HepG2 (cell line): ENCODE measurements around the gene GRPEL2. TPM values are rescaled to one million over a fixed set of nuclear protein-coding genes. Genes with fewer than 3 reads are reported as not detected.

ENCODE experiments used
- ATAC-seq: fragments of 200-7000 bp; cut with Tn5 transposase; 3 replicates; pipeline ENCODE4 v1.9.1; 2020; ENCODE audit warnings: mild to moderate bottlenecking, moderate library complexity
- BruUV-seq: library from RNA; stranded (reverse); fragments of 400-500 nt; replicated peaks from 2 replicates; lab custom pipeline; 2021; lab: Mats Ljungman, UMichigan
- CTCF ChIA-PET: fragments of 300-600 bp; formaldehyde crosslinking; extraction: SDS; loops from one replicate; lab custom pipeline; 2021; ENCODE audit warnings: low total read pairs, inconsistent platforms, low intra/inter-chr PET ratio; lab: Yijun Ruan, JAX
- POLR2A ChIA-PET: fragments of 350-600 bp; sonication (Branson Sonifier 250); formaldehyde crosslinking; loops from one replicate; lab custom pipeline; 2020; ENCODE audit warnings: antibody characterized with exemption, inconsistent platforms; lab: Yijun Ruan, JAX
- DNase-seq: peaks from one replicate; pipeline ENCODE4 v3.0.0-alpha.2; 2015; ENCODE audit warnings: low spot score
- FAIRE-seq: peaks from 3 replicates; lab custom pipeline; 2011; peaks lifted over from hg19 to GRCh38; lab: Jason Lieb, UNC
- H2AFZ ChIP-seq: one replicate; pipeline ENCODE4 v1.6.1; 2011; ENCODE audit warnings: low read length, inconsistent platforms
- H3K27ac ChIP-seq: fragments of 300-600 bp; 3 replicates; pipeline ENCODE4 v1.8.0; 2011; ENCODE audit warnings: mixed run types, mild to moderate bottlenecking, mixed read lengths, low read length, inconsistent platforms; ENCODE audit not compliant: insufficient read depth; ENCODE audit errors: extremely low read length
- H3K27me3 ChIP-seq, 2 experiments: fragments of 200-600 bp in 1 of 2; 2 replicates in 1 of 2; 3 replicates in 1 of 2; pipeline versions ENCODE4 v1.6.0 to v1.8.0; 2011; ENCODE audit warnings: low read length in 2 of 2, mild to moderate bottlenecking in 2 of 2, moderate library complexity in 2 of 2, inconsistent platforms in 1 of 2; ENCODE audit not compliant: insufficient read depth in 2 of 2, control insufficient read depth in 1 of 2
- H3K36me3 ChIP-seq, 2 experiments: fragments of 200-600 bp in 1 of 2; replicated peaks in 1 of 2; 2 replicates in 1 of 2; 3 replicates in 1 of 2; pipeline versions ENCODE4 v1.5.1 to v1.8.0; 2011; ENCODE audit warnings: low read length in 2 of 2, inconsistent platforms in 1 of 2; ENCODE audit not compliant: insufficient read depth in 2 of 2, control insufficient read depth in 1 of 2
- H3K4me1 ChIP-seq: 2 replicates; pipeline ENCODE4 v1.5.1; 2012; ENCODE audit warnings: low read length, inconsistent platforms; ENCODE audit not compliant: insufficient read depth
- H3K4me2 ChIP-seq: 2 replicates; pipeline ENCODE4 v1.6.0; 2011; ENCODE audit warnings: low read depth, low read length, inconsistent platforms
- H3K4me3 ChIP-seq, 3 experiments: fragments of 200-600 bp in 1 of 3; sonication (generic), shearing (Covaris generic) in 1 of 3; replicated peaks in 1 of 3; 2 replicates each; pipeline ENCODE4 v1.5.1; 2011 to 2016; ENCODE audit warnings: low read length in 3 of 3, inconsistent platforms in 2 of 3, low read depth in 2 of 3, mild to moderate bottlenecking in 2 of 3, control low read depth in 1 of 3, mixed read lengths in 1 of 3; ENCODE audit not compliant: insufficient read depth in 1 of 3
- H3K79me2 ChIP-seq: one replicate; pipeline ENCODE4 v1.6.1; 2011; ENCODE audit warnings: low read length, inconsistent platforms; ENCODE audit not compliant: insufficient read depth
- H3K9ac ChIP-seq: 2 replicates; pipeline ENCODE4 v1.6.0; 2011; ENCODE audit warnings: mild to moderate bottlenecking, low read depth, low read length, inconsistent platforms; ENCODE audit not compliant: insufficient read depth
- H3K9me3 ChIP-seq: 2 replicates; pipeline ENCODE4 v1.5.1; 2012; ENCODE audit warnings: mild to moderate bottlenecking, low read length
- H4K20me1 ChIP-seq: 2 replicates; pipeline ENCODE4 v1.6.0; 2011; ENCODE audit warnings: inconsistent platforms, mild to moderate bottlenecking, low read length, moderate library complexity; ENCODE audit not compliant: insufficient read depth
- CHD2 ChIP-seq: IDR thresholded peaks from 2 replicates; pipeline ENCODE4 v1.6.1; 2011; ENCODE audit warnings: low read depth, low read length, improper control_type of control experiment
- HNRNPH1 ChIP-seq: fragments of 200-400 bp; formaldehyde crosslinking; optimal IDR thresholded peaks from 2 replicates; pipeline ENCODE3; 2017; ENCODE audit warnings: mild to moderate bottlenecking, low read depth, low read length
- MATR3 ChIP-seq: sonication (generic); formaldehyde crosslinking; IDR thresholded peaks from 2 replicates; pipeline ENCODE4 v1.4.0; 2020; ENCODE audit warnings: missing genetic modification reagents
- NAIF1 ChIP-seq: sonication (generic); formaldehyde crosslinking; IDR thresholded peaks from 2 replicates; pipeline ENCODE4 v1.5.0; 2020; ENCODE audit warnings: mild to moderate bottlenecking, missing genetic modification reagents, borderline replicate concordance
- SRSF9 ChIP-seq: fragments of 200-400 bp; formaldehyde crosslinking; IDR thresholded peaks from 2 replicates; pipeline ENCODE4 v1.6.1; 2018; ENCODE audit warnings: borderline replicate concordance, mild to moderate bottlenecking, low read depth, low read length; ENCODE audit not compliant: insufficient read depth, poor library complexity, severe bottlenecking
- SRY ChIP-seq: sonication (generic); formaldehyde crosslinking; IDR thresholded peaks from 2 replicates; pipeline ENCODE4 v1.8.0; 2022; ENCODE audit warnings: mild to moderate bottlenecking, missing genetic modification reagents
- ZNF10 ChIP-seq: sonication (generic); formaldehyde crosslinking; IDR thresholded peaks from 2 replicates; pipeline ENCODE4 v1.4.0; 2020; ENCODE audit warnings: mild to moderate bottlenecking, low read depth, missing genetic modification reagents, borderline replicate concordance
- ZNF121 ChIP-seq: sonication (generic); formaldehyde crosslinking; IDR thresholded peaks from 2 replicates; pipeline ENCODE4 v1.5.0; 2020; ENCODE audit warnings: mild to moderate bottlenecking, missing genetic modification reagents
- ZNF124 ChIP-seq: sonication (generic); formaldehyde crosslinking; IDR thresholded peaks from 2 replicates; pipeline ENCODE4 v1.4.0; 2020; ENCODE audit warnings: missing genetic modification reagents
- ZNF564 ChIP-seq: sonication (generic); formaldehyde crosslinking; IDR thresholded peaks from 2 replicates; pipeline ENCODE4 v1.8.1; 2023; ENCODE audit warnings: mild to moderate bottlenecking, missing genetic modification reagents
- ZNF605 ChIP-seq: sonication (generic); formaldehyde crosslinking; IDR thresholded peaks from 2 replicates; pipeline ENCODE4 v1.8.0; 2022; ENCODE audit warnings: mild to moderate bottlenecking, missing genetic modification reagents
- WGBS: methylation state at CpG from one replicate; pipeline ENCODE4 v1.1.6; 2017; ENCODE audit warnings: low lambda C conversion rate; 5-methylcytosine and 5-hydroxymethylcytosine counted together
- in situ Hi-C: cut with HindIII; loops from 2 replicates; pipeline ENCODE4 v1.10.0; 2017; ENCODE audit warnings: low pct_unique_long_range_greater_than_20kb; ENCODE audit not compliant: extremely low pct_ligation_motif_present
- intact Hi-C: fragments of 100-400 bp; cut with micrococcal nuclease; formaldehyde crosslinking; loops from one replicate; pipeline ENCODE4 v1.10.0; 2022; ENCODE audit not compliant: unreplicated experiment
- polyA plus RNA-seq, 8 experiments: library from polyadenylated mRNA; depleted of rRNA in 3 of 8; stranded (reverse) in 7 of 8; unstranded in 1 of 8; fragments of >200 nt; fragmentation: Illumina TruSeq in 4 of 8; extraction: Trizol in 4 of 8; gene quantifications; 2 replicates each; pipeline versions ENCODE4 v1.2.1 to v1.2.3, GENCODE V29; 2011 to 2016; ENCODE audit warnings: low read depth in 4 of 8, missing spikeins in 1 of 8, mixed read lengths in 1 of 8; ENCODE audit not compliant: insufficient read depth in 1 of 8
- total RNA-seq, 5 experiments: library from RNA; depleted of rRNA; stranded (reverse); fragments of >200 nt; fragmentation: Illumina TruSeq; extraction: Trizol; gene quantifications; 2 replicates each; pipeline ENCODE4 v1.2.3, GENCODE V29; 2016; ENCODE audit warnings: low read depth in 1 of 5

The GRPEL2 gene
- total and polyA plus RNA-seq, 2 of the 13 experiments (the other 11 are each of a cell fraction or from before 2014, with no cell fraction given): 13.1 to 16.6 TPM

DNA sequence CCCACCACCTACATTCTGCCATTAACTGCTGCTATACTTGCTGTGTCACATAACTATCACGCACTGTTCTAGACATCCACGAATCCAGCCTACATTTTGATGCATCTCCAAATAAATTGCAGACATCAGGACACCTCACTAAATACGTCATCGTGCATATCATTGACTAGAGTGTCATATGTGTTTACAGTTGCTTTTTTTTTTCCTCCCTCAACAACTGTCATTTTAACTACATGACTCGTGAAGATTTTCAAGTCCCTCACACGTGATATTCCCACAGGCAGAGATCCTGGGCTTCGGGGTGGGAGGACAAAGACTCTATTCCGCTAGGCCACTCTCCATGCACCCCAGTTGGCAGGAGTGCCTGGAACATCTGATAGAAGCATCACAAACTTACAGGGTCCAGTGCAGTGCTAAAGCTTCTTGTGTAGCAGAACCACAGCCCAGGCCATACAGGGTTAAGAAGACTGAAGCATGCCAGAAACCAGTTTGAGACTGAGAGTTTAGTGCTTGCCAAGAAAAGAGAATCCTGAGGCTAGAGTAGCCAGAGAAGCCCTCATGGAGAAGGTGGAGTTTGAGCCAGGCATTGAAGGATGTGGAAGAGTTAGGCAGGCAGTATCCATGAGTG is 13.7 kb downstream of the GRPEL2 start:
- 81% methylated on average over 8 of the region's 8 CpGs for WGBS
- no peak for DNase-seq
- no TSS peak for BruUV-seq
- intact Hi-C loops: no loop called here
- in situ Hi-C loops: no loop called here
- H3K27me3 ChIP-seq: no peaks in the 10 kb centered on the region; a peak in 1 of 5 replicates
- 0 out of 5 replicates have a peak, but pooled peaks cover 2 to 3% of the 10 kb centered on the region in 2 experiments for H3K36me3 ChIP-seq
- POLR2A ChIA-PET: no interaction called here
- H3K9ac ChIP-seq: no peak overlapping the region
- no peak for ATAC-seq
- no peaks in the 10 kb centered on the region for H3K9me3 ChIP-seq
- H3K4me3 ChIP-seq: peak overlapping the region in 1 of 3 experiments; percentile 79; a peak in 1 of 6 replicates
- H4K20me1 ChIP-seq: no peaks in the 10 kb centered on the region
- CTCF ChIA-PET: no interaction called here
- H3K27ac ChIP-seq: no peak overlapping the region
- no peak for TF ChIP-seq ZNF121 (CRISPR knock-in tag)
- no peak for TF ChIP-seq HNRNPH1
- TF ChIP-seq SRY: no peak
- TF ChIP-seq CHD2: no peak
- TF ChIP-seq SRSF9: no peak
- no peak for TF ChIP-seq ZNF10 (CRISPR knock-in tag)
- TF ChIP-seq ZNF124 (CRISPR knock-in tag): no peak
- no peak for TF ChIP-seq ZNF564 (CRISPR knock-in tag)
- no peak for TF ChIP-seq ZNF605 (CRISPR knock-in tag)
- no peak for TF ChIP-seq NAIF1 (CRISPR knock-in tag)
- no peak for TF ChIP-seq MATR3
- peak overlapping the region; percentile 94; the same call in 1 of the 2 replicates for H3K4me2 ChIP-seq
- FAIRE-seq: no peak
- no peak overlapping the region for H2AFZ ChIP-seq
- peaks cover 26% of the 10 kb centered on the region for H3K4me1 ChIP-seq
- H3K79me2 ChIP-seq: no peaks in the 10 kb centered on the region
